HL-60 (cell line): Measurements from ENCODE around the gene GLRX3.

Experiments
- CTCF ChIP-seq: IDR thresholded peaks from one replicate; pipeline ENCODE4 v1.5.1; 2011; ENCODE audit warnings: low read length, control low read depth, inconsistent platforms; ENCODE audit not compliant: insufficient read depth
- REST ChIP-seq: IDR thresholded peaks from 2 replicates; pipeline ENCODE4 v1.6.1; 2012; ENCODE audit warnings: low read depth; ENCODE audit not compliant: insufficient replicate concordance
- SPI1 ChIP-seq: IDR thresholded peaks from 2 replicates; pipeline ENCODE4 v1.6.1; 2012; ENCODE audit warnings: low read depth, mild to moderate bottlenecking, borderline replicate concordance

- TF ChIP-seq SPI1: no peak
- TF ChIP-seq CTCF: no peak
- TF ChIP-seq REST: no peak
Observed at GRCh38 chr10:130128062-130128781, 8.0 kb upstream of the GLRX3 start.
